NCI-H524 (cell line): Measurements from ENCODE around the gene KCNQ1.

Experiments used
- DNase-seq, 2 experiments: peaks; one replicate each; lab custom pipeline; 2025; lab: John Stamatoyannopoulos, UW

Gene KCNQ1

GRCh38 chr11:2714871-2715270, 270.1 kb downstream of the KCNQ1 start:
- no peak for DNase-seq

DNA sequence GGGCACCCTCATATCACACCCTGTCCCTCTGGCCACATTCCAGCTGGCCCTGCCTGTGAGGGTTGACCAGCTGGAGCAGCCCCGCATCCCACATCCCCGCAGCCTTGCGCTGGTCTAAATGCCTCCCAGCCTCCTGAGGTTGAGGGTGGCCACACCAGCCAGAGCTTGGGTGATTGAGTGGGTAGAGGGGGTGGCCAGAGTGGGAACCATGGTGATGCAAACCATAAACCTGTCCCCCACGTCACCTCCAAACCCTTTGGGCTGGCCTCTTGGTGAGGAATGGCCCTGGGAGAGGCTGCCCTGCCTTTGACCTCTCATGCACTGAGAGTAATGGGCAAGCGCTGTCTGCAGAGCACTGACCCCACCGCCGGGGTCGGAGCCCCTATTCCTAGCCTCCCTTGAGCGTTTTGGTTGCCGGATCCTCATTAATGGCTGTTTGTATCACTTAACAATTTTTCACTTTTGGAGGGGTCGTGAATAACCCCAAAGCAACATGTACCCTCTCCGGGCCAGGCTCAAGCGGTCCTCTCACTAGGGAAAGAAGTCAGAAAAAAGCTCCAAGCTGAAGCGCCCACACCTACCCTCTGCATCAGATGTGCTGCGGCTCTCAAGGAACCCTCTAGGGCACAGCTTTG, 271.0 kb downstream of the KCNQ1 start:
- DNase-seq, result no peak

DNA sequence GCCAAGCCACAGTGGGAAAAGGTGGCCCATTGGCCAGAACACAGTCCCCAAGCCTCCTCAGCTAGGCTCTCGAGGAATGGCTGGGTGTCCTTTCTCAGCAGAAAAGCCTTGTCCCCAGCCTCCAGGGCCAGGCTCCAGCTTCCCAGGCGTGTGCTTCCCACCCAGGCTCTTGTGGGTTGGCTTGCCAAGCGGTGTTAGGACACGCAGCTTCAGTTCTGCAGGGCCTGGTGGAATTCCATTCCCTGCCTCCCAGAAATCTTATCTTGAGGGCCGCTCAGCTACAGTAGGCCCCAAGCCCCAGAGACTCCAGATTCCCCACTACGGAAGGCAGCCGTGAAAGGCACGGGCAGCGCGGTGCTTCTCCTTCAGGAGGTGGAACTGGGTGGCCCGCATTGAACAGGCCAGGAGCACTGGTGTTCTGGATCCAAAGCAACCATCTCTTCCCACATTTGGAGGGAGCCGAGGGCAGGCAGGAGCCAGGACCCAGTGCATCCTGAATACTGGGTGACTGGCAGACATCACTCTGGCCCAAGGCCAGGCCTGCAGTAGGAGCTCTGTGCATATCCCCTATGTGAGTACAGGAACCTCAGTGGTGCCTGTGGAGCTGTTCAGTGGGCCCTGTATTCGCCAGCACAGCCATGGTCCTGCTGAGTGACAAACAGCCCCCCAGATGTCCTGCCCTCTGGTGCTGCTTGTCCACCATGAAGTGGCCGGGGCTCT, 271.7 kb downstream of the KCNQ1 start:
- no peak for DNase-seq

GRCh38 chr11:2717561-2718325, 272.9 kb downstream of the KCNQ1 start:
- DNase-seq, result peak in 1 of 2 experiments; percentile 19

DNA sequence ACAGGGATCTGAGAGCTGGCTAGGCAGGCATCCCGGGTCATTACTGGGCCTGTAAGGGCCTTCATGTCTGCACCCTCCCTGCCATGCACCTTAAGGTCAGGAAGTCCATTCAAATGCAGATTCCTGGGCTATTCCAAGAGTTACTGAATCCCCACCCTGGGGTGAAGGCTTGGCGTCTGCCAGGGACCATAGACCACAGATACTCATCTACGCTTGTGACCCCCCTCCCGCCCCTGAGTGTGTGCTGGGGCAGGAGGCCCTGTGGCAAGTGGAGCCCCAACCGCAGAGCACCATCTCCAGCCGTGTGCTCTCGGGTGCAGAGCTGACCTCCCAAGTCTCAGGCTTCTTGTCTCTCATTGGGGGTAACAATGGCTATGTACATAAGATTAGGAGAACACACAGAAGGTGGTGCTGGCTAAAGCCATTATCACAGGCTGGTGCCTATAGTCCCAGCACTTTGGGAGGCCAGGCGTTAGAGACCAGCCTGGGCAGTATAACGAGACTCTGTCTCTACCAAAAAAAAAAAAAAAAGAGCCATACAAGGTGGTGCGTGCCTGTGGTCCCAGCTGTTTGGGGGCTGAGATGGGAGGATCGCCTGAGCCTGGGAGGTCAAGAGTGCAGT, 274.1 kb downstream of the KCNQ1 start:
- no peak for DNase-seq

DNA sequence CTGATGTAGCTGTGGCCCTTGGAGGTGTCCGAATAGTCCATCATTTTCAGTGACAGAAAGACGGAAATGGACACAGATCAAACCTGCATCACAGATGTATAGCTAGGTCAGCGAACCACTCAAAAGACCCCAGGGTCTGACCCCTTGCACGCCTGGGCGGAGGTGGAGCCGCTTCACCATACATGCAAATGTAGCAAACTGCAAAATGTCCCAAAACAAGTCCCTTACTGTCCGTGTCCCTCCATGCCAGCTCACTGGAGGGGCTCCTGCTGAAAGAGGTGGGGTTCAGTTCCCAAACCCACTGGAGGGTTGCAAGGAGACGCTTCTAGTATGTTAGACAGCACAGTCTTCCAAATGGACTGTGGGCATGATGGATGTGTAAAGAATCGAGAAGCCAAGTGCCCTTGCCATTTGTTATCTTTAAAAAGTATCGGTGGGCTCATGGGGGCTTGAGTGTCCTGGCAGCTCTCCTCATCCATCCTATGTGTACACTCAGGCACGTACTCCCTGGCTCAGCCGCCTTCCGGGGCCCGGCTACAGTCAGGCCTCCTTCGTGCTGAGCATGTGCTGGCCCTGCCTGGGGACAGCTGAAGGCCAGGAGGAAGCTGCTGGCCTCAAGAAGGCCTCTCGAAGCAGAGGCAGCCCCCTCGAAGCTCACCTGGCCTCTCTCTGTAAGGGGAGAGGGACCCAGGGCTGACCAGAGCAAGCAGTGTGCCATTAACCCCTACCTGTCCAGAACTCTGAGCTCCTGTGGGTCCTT, 275.2 kb downstream of the KCNQ1 start:
- no peak for DNase-seq

- DNase-seq, result no peak
These were observed 276.6 kb downstream of the KCNQ1 start for GRCh38 chr11:2721210-2721916.

- no peak for DNase-seq
These were observed 278.1 kb downstream of the KCNQ1 start for GRCh38 chr11:2722955-2723354.

DNA sequence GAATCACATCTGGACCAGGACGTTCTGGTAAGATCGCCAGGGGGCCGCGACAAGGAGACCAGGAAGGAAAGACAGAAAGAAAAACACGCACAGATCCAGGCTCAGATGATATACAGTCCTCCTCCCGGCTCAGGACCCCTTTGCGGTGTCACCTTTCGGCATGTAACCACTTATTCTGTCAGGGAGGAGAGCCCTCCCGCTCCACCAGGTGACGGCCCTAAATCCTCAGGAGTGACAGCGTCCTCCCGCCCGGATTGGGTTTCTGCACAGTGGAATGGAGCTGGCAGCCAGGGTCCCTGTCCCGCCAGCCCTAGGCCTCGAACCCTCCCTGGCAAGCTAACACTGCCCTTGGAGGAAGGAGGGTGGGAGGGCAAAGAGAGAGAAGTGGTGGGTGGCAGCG, 279.3 kb downstream of the KCNQ1 start:
- DNase-seq, result no peak

DNA sequence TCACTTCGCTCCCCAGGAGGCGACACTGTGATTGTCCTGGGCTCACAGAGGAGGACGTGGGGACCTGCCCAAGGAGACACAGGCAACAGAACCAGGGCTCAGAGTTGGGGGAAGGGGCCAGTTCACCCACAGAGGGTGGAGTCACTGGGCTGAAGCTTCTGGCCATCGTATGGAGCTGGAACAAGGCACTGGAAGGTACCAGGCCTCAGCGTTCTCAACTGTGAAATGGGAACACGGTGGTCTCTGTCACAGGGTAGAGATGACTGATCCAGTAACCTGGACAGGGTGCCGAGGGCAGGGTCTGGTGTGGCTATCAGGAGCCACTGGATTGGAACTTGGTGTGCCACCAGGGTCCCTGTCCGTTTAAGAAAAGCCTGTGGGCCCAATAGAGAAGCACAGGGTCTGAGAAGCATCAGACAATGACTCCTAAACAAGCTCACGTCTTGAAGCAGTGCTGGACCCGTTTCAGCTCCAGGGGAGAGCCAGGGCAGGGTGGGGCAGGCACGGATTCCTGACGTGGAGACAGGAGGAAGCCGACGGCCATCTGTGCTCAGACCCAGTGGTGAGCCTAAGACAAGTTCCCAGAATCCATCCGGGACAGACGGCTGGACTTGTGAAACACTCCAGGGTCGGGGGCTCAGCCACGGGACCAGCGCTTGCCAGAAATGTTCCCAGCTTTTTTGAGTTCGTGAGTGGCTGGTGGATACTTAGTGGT, 280.0 kb downstream of the KCNQ1 start:
- DNase-seq, result no peak

DNA sequence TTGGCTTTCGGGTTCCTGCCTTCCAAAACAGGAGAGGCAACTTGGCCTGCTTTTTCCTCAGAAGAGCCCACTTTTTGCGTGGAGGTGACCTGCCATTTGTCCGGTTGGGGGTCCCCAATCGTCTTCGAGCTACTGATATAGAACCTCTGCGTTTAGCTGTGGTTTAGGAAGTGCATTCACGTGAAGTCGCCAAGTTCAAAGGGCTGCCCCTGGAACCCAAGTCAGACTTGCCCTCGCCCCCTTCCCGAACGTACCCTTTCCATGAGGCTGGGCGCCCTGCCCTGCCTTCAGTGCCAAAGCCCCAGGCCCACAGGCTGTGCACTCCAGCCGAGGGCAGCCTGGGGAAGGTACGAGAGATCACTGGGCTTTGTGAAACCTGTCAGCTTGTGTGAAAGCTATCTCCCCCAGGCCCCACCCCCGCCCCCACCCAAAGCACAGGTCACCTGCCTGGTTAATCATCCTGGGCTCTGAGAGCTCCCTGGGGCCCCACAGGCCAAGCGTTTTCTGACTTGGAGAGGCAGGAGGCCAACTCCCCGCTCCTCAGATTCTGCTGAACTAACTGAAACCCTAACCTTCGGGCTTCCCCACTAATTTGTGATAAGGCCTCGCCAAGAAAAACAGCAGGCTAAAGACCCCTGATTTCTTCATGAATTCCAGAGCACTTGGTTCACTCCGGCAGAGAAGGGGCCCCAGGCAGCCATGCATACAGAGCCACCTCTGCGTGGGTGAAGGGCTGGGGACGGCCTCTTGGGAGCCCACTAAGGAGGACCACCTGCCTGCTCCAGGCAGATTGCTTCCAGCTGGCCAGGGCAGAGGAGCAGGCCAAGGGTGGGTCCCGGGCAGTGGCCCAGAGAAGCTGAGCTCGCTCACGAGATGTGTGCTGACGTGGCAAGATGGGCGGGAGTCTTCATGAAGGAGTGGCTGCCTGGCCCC, 280.8 kb downstream of the KCNQ1 start:
- no peak for DNase-seq

GRCh38 chr11:2726964-2727363, 282.2 kb downstream of the KCNQ1 start:
- DNase-seq, result no peak

GRCh38 chr11:2728128-2728662, 283.4 kb downstream of the KCNQ1 start:
- DNase-seq, result no peak

DNA sequence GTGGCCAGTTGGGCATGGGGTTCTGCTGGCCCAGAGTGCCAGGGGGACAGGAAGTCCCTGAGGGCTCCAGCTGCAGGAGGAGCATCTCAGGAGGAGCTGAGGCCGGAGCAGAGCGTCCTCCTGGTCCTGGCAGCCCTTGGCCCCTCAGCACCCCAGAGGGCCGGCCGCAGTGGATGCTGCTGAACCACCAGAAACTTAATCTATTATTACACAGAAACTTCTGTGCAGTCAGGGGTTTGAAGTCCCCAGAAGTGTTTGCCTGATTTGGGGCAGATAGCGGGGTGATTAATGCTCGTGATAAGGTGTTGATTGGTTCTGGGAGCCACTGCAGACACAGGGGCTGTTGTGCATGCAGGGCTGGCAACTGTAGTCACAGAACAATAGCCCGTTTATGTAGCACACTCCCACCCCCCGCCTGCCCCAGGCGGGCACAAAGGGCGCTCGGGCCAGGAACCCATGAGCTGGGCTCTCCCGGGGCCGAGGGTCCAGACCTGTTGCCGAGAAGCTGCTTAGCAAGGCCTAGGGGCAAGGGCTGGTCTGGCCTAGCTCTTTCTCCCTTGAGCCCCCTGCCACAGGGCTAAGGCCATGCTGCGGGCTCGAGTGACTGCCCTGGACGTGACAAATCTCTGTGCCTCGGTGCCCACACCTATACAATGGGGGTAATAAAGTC, 284.0 kb downstream of the KCNQ1 start:
- DNase-seq, result no peak

DNA sequence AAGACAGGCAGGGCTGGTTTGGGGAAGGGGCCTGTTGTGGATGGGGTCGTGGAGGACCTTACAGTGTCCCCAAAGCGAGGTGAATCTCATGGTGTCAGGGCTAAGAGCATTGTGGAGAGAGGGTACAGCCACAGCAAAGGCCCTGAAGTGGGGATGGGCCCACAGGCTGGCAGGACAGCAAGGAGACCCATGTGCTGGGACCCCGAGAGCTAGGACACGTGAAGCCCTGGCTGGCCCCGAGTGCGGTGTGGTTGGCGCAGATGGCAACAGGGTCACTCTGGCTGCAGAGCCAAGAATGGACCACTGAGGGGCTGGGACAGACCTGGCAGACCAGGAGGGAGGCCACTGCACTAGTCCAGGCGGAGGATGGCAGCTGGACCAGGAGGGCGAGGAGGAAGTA, 285.0 kb downstream of the KCNQ1 start:
- no peak for DNase-seq

GRCh38 chr11:2730272-2731129, 285.7 kb downstream of the KCNQ1 start:
- DNase-seq, result no peak
